Ishikawa (cell line): ENCODE results near the gene GK2.

Source experiments
- CEBPB ChIP-seq: IDR thresholded peaks from 2 replicates; pipeline ENCODE4 v1.6.1; 2012
- CREB1 ChIP-seq: IDR thresholded peaks from 2 replicates; pipeline ENCODE4 v1.6.1; 2012; ENCODE audit warnings: low read depth
- EGR1 ChIP-seq: IDR thresholded peaks from 2 replicates; pipeline ENCODE4 v1.6.1; 2012
- EP300 ChIP-seq: IDR thresholded peaks from 2 replicates; pipeline ENCODE4 v1.6.1; 2012; ENCODE audit warnings: borderline replicate concordance
- FOXM1 ChIP-seq: IDR thresholded peaks from 2 replicates; pipeline ENCODE4 v1.6.1; 2012; ENCODE audit warnings: low read depth, borderline replicate concordance
- MAX ChIP-seq: IDR thresholded peaks from 2 replicates; pipeline ENCODE4 v1.6.1; 2012
- NFIC ChIP-seq: IDR thresholded peaks from 2 replicates; pipeline ENCODE4 v1.6.1; 2012
- RAD21 ChIP-seq: IDR thresholded peaks from 2 replicates; pipeline ENCODE4 v1.6.1; 2012; ENCODE audit warnings: low read depth
- REST ChIP-seq: IDR thresholded peaks from 2 replicates; pipeline ENCODE4 v1.6.1; 2012; ENCODE audit warnings: low read depth, mild to moderate bottlenecking
- TAF1 ChIP-seq: IDR thresholded peaks from 2 replicates; pipeline ENCODE4 v1.6.1; 2012; ENCODE audit warnings: low read depth, mild to moderate bottlenecking
- TCF12 ChIP-seq: IDR thresholded peaks from 2 replicates; pipeline ENCODE4 v1.6.1; 2012; ENCODE audit warnings: low read depth
- TEAD4 ChIP-seq: IDR thresholded peaks from 2 replicates; pipeline ENCODE4 v1.6.1; 2012
- USF1 ChIP-seq: IDR thresholded peaks from 2 replicates; pipeline ENCODE4 v1.6.1; 2012
- YY1 ChIP-seq: IDR thresholded peaks from 2 replicates; pipeline ENCODE4 v1.6.1; 2012; ENCODE audit warnings: low read depth
- ZBTB7A ChIP-seq: IDR thresholded peaks from 2 replicates; pipeline ENCODE4 v1.6.1; 2012; ENCODE audit warnings: low read depth

GK2 gene

GRCh38 chr4:79413886-79414285 is 5.9 kb upstream of the GK2 start:
- TF ChIP-seq NFIC (no peak), REST (no peak), CEBPB (no peak), EP300 (no peak), RAD21 (no peak), EGR1 (no peak), YY1 (no peak), CREB1 (no peak), TAF1 (no peak), ZBTB7A (no peak), TEAD4 (no peak), MAX (no peak), FOXM1 (no peak), USF1 (no peak)

GRCh38 chr4:79413032-79413885 is 5.2 kb upstream of the GK2 start:
- TF ChIP-seq EP300: no peak
- TF ChIP-seq CEBPB: no peak
- TF ChIP-seq NFIC: no peak
- no peak for TF ChIP-seq EGR1
- no peak for TF ChIP-seq USF1
- TF ChIP-seq TAF1: no peak
- no peak for TF ChIP-seq RAD21
- TF ChIP-seq TEAD4: no peak
- TF ChIP-seq CREB1: no peak
- no peak for TF ChIP-seq FOXM1
- no peak for TF ChIP-seq TCF12
- no peak for TF ChIP-seq MAX
- TF ChIP-seq REST: no peak
- no peak for TF ChIP-seq ZBTB7A
- TF ChIP-seq YY1: no peak

GRCh38 chr4:79404666-79405065 is 3.4 kb downstream of the GK2 start:
- TF ChIP-seq REST (no peak), ZBTB7A (no peak)

- no peak for TF ChIP-seq USF1
- no peak for TF ChIP-seq EGR1
- TF ChIP-seq RAD21: no peak
- TF ChIP-seq YY1: no peak
- TF ChIP-seq TEAD4: no peak
- TF ChIP-seq TAF1: no peak
- no peak for TF ChIP-seq FOXM1
- TF ChIP-seq ZBTB7A: no peak
- TF ChIP-seq CREB1: no peak
- TF ChIP-seq REST: no peak
- no peak for TF ChIP-seq TCF12
- no peak for TF ChIP-seq NFIC
- TF ChIP-seq EP300: no peak
- TF ChIP-seq MAX: no peak
Observed at GRCh38 chr4:79403356-79403755, 4.7 kb downstream of the GK2 start.
